Activated CD8-positive, alpha-beta memory T cell treated with anti-CD3 and anti-CD28 coated beads for 1 hour (primary cell): Measurements from ENCODE around the gene NRF1.

ENCODE experiments used
- DNase-seq, 2 donors: peaks; one replicate each; pipeline ENCODE4 v3.0.0-alpha.2; 2020; ENCODE audit warnings: low read depth in 1 of 2; ENCODE audit errors: extremely low read depth in 1 of 2

NRF1 gene

GRCh38 chr7:129796186-129796775, 184.8 kb downstream of the NRF1 start:
- DNase-seq = no peak

DNA sequence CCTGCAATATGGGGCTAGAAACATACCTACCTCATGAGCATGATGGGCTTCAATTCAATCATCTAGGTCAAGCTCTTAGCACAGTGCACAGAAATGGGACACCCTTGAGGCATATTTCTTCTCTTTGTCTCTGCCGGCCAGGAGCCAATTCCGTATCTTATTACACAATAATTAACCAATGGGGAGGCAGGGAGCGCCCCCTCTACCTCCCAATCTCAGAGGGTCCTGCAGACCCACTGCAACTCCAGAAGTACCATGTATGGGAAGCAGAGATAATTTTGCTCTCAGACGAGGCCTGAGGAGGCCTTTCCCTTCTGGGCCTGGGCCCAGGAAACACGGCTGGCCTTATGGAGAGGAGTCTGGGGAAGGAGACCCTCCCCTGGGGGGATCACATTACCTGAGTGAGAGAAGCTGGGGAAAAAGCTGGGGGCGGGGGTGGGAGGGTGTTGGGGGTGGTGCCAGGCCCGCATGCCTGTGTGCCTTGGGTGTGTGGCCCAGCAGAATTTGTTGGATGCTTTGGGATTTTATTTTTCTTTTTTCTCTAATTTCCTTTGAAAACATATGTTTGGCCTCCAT, 185.8 kb downstream of the NRF1 start:
- no peak for DNase-seq

GRCh38 chr7:129798616-129799349, 187.3 kb downstream of the NRF1 start:
- DNase-seq = no peak

DNA sequence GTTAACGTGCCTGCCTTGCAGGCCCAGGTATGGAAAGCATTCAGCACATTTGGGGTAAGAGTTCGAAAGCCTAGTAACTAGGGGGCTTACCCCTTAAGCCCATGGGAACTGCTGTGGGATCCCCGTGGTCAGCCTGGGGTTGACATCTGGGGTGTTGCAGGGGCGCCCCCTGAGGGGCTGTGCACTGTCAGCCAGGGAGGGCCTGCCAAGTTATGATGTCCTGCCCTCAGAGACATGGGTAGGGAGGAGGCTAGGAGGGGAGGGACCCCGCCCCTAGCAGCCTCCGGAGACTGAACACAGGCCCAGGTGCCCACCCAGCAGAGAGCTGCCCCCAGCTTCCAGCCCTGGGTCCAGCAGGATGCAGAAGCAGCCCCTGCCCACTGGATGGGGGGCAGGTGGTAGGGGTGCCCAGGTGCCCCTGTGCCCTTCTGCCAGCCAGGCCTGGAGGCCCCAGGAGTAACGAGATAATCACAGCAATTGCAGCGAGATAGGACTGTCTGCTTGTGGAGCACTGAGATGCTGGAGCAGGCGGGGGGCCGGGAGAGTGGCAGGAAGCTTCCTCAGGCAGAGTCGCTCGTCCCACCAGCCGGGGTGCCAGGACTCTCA, 187.9 kb downstream of the NRF1 start:
- no peak for DNase-seq

DNA sequence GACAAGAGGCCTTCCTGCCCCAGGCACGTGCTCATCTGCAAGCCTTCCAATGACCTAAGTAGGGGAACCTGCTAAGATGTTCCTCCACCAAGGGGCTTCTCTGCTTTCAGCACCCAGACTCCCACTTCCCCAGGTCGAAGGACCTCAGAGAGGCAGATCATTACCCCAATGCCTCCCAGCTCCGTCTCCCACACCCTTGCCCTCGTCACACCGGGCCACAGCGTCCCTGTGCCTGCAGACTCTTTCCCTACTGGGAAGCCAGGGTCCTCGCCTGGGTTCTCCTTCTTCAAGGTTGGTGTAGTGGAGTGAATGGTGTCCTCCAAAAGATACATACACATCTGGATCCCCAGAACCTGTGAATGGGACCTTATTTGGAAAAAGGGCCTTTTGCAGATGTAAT, 189.4 kb downstream of the NRF1 start:
- DNase-seq = no peak

DNA sequence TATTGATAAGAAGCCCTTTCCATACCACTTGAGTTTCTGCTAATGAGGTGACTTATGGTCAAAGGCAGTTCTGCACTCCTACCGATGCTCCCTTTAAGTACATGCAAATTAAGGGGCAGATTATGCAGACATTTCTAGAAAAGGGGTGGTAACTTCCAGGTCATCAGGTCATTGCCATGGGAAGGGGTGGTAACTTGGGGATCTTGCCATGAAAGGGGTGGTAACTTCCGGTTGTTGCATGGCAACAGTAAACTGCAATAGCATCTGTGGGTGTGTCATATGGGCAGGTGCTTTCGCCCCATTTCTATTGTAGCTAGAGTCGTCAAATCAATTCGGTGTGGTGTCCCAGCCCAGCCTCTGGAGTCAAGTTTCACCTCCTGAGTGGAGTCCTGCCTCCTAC, 190.4 kb downstream of the NRF1 start:
- no peak for DNase-seq

- no peak for DNase-seq
Observed at GRCh38 chr7:129803546-129804081, 192.1 kb downstream of the NRF1 start.

DNA sequence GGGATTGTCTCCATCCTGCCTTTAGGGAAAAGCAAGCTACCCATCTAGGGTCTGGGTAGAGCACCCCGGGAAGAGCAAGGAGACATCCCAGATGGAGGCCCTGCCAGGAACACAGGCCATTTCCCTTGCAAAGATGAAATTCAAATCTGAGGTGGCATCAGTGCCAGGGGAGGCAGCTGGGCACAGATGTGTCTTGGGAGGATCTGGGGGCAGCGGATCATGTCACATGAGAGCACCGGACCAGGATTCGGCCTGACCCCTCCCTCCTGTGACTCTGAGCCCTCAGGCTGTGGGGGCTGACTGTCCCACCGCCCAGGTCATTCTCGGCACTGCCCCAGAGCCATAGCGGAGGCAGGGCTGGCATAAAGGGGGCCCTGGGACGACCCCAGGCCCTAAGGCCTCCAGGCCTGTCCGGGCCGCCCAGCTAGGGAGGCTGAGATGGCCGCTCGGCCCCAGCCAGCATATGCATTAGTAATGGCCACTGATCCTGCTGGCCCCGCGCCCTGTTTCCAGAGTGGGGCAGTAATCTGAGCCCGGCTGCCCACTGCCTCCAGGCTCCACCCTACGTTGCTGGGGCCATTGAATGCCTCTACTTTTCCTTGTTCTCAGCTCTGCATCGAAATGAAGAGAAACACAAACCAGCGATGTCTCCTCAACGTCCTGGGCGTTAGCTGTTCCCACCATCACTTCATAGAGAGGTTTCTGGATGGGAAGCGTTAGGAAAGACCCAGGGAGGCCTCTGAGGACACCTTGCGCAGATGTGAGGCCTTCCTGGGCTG, 192.8 kb downstream of the NRF1 start:
- DNase-seq = no peak

- DNase-seq = no peak
Observed at GRCh38 chr7:129804890-129805719, 193.6 kb downstream of the NRF1 start.
